Mesendoderm (in vitro differentiated cells): ENCODE measurements around the gene MFSD6.

Experiments used
- DNase-seq: peaks from one replicate; pipeline ENCODE4 v3.0.0; 2013
- H2AK5ac ChIP-seq: 2 replicates; pipeline ENCODE4 v1.6.1; 2013; ENCODE audit warnings: low read length, inconsistent platforms
- H2BK120ac ChIP-seq: 2 replicates; pipeline ENCODE4 v1.6.1; 2013; ENCODE audit warnings: low read depth, mild to moderate bottlenecking, low read length, moderate library complexity, mixed read lengths
- H2BK15ac ChIP-seq: replicated peaks from 2 replicates; pipeline ENCODE4 v1.6.1; 2013; ENCODE audit warnings: low read depth, mild to moderate bottlenecking, moderate library complexity
- H2BK5ac ChIP-seq: 2 replicates; pipeline ENCODE4 v1.6.1; 2013; ENCODE audit warnings: low read length, inconsistent platforms
- H3K18ac ChIP-seq: 2 replicates; pipeline ENCODE4 v1.6.1; 2013; ENCODE audit warnings: mild to moderate bottlenecking, low read length, mixed read lengths
- H3K23ac ChIP-seq: one replicate; pipeline ENCODE4 v1.6.1; 2013; ENCODE audit warnings: low read length
- H3K27ac ChIP-seq: 2 replicates; pipeline ENCODE4 v1.5.1; 2013; ENCODE audit warnings: low read depth, mild to moderate bottlenecking, inconsistent platforms, low read length, moderate library complexity
- H3K27me3 ChIP-seq: 2 replicates; pipeline ENCODE4 v1.6.1; 2013; ENCODE audit warnings: low read length, control low read depth, mild to moderate bottlenecking, inconsistent platforms; ENCODE audit not compliant: insufficient read depth, poor library complexity
- H3K36me3 ChIP-seq: 2 replicates; pipeline ENCODE4 v1.6.1; 2013; ENCODE audit warnings: low read length, inconsistent platforms; ENCODE audit not compliant: control insufficient read depth, insufficient read depth
- H3K4ac ChIP-seq: one replicate; pipeline ENCODE4 v1.6.1; 2013; ENCODE audit warnings: low read depth, mild to moderate bottlenecking, low read length, moderate library complexity
- H3K4me1 ChIP-seq: 2 replicates; pipeline ENCODE4 v1.6.1; 2013; ENCODE audit warnings: low read depth, low read length, inconsistent platforms; ENCODE audit not compliant: control insufficient read depth
- H3K4me2 ChIP-seq: 2 replicates; pipeline ENCODE4 v1.6.1; 2013; ENCODE audit warnings: low read length
- H3K4me3 ChIP-seq: 2 replicates; pipeline ENCODE4 v1.5.1; 2013; ENCODE audit warnings: mild to moderate bottlenecking, low read length
- H3K56ac ChIP-seq: one replicate; pipeline ENCODE4 v1.6.1; 2013; ENCODE audit warnings: low read length
- H3K79me1 ChIP-seq: 2 replicates; pipeline ENCODE4 v1.6.1; 2013; ENCODE audit warnings: low read length, inconsistent platforms
- H3K79me2 ChIP-seq: 2 replicates; pipeline ENCODE4 v1.6.1; 2013; ENCODE audit warnings: mild to moderate bottlenecking, low read length; ENCODE audit not compliant: control insufficient read depth, insufficient read depth
- H3K9ac ChIP-seq: 2 replicates; pipeline ENCODE4 v1.6.1; 2013; ENCODE audit warnings: low read length, inconsistent platforms
- H4K5ac ChIP-seq: one replicate; pipeline ENCODE4 v1.6.1; 2013; ENCODE audit warnings: low read length
- H4K8ac ChIP-seq: one replicate; pipeline ENCODE4 v1.6.1; 2013; ENCODE audit warnings: low read depth, mild to moderate bottlenecking, control low read depth, low read length, moderate library complexity
- WGBS: extraction: QIAGEN DNeasy Blood & Tissue Kit; methylation state at CpG from one replicate; pipeline ENCODE4 v1.1.7; 2013; ENCODE audit warnings: low lambda C conversion rate, missing lambda C conversion rate; ENCODE audit not compliant: insufficient coverage; ENCODE audit errors: extremely low coverage; 5-methylcytosine and 5-hydroxymethylcytosine counted together

Gene MFSD6

DNA sequence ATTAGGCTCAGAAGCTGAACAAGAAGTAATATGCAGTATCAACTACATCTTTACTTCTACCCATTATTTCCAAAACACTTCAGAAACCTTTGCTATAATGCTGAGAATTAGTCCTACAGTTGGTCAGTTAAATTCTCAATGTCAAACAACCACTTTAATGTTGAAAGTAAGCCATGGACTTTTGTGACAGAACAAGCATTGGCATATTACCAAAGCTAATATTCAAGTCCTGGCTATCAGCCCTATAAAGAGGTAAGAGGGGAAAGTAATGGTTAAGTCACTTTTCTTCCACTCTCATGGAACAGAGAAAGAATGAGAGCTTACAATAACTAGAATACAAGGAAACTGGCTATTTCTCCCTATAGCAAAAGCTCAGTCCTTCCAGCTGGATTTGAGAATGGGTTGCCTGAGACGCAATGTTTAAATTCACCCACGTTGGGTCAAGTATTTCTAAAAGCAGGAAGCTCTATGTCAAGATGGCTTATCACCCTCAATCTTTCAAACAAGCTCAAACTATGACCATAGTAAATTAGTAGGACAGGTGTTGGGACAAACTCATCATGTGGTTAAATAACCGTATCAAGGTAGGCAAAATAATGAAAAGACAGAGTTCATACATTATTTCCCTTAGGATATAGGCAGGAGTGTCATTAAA lies 31.4 kb upstream of the MFSD6 start:
- H4K8ac ChIP-seq: no peak overlapping the region
- H2BK5ac ChIP-seq: no peak overlapping the region
- H4K5ac ChIP-seq: no peak overlapping the region
- H3K18ac ChIP-seq: no peak overlapping the region
- H3K23ac ChIP-seq: no peak overlapping the region
- no peak for DNase-seq
- H3K79me1 ChIP-seq: no peaks in the 10 kb centered on the region
- WGBS: no CpG with 5 or more reads among the region's 3 CpGs
- H3K4me2 ChIP-seq: no peak overlapping the region
- H3K27me3 ChIP-seq: no peaks in the 10 kb centered on the region
- H3K4ac ChIP-seq: no peak overlapping the region
- H3K56ac ChIP-seq: no peak overlapping the region
- no peaks in the 10 kb centered on the region for H3K4me1 ChIP-seq
- H2BK120ac ChIP-seq: no peak overlapping the region
- no peak overlapping the region for H2AK5ac ChIP-seq
- no peak overlapping the region for H3K27ac ChIP-seq
- no peaks in the 10 kb centered on the region for H3K79me2 ChIP-seq
- no peak overlapping the region for H2BK15ac ChIP-seq
- no peak overlapping the region for H3K9ac ChIP-seq
- no peak overlapping the region for H3K4me3 ChIP-seq
- no peaks in the 10 kb centered on the region for H3K36me3 ChIP-seq

- H3K79me2 ChIP-seq: no peaks in the 10 kb centered on the region
- no CpG with 5 or more reads among the region's 6 CpGs for WGBS
- H2BK5ac ChIP-seq: no peak overlapping the region
- no peaks in the 10 kb centered on the region for H3K4me1 ChIP-seq
- no peaks in the 10 kb centered on the region for H3K36me3 ChIP-seq
- H3K27me3 ChIP-seq: no peaks in the 10 kb centered on the region
- no peaks in the 10 kb centered on the region for H3K79me1 ChIP-seq
- no peak overlapping the region for H4K5ac ChIP-seq
- no peak overlapping the region for H3K9ac ChIP-seq
- H2BK120ac ChIP-seq: no peak overlapping the region
- no peak for DNase-seq
- H3K56ac ChIP-seq: no peak overlapping the region
- no peak overlapping the region for H2BK15ac ChIP-seq
- no peak overlapping the region for H3K23ac ChIP-seq
- H2AK5ac ChIP-seq: no peak overlapping the region
- H3K18ac ChIP-seq: no peak overlapping the region
- no peak overlapping the region for H3K4ac ChIP-seq
- H3K4me2 ChIP-seq: no peak overlapping the region
- no peak overlapping the region for H4K8ac ChIP-seq
- no peak overlapping the region for H3K27ac ChIP-seq
- no peak overlapping the region for H3K4me3 ChIP-seq
These were observed 29.3 kb upstream of the MFSD6 start for GRCh38 chr2:190378880-190379237.

DNA sequence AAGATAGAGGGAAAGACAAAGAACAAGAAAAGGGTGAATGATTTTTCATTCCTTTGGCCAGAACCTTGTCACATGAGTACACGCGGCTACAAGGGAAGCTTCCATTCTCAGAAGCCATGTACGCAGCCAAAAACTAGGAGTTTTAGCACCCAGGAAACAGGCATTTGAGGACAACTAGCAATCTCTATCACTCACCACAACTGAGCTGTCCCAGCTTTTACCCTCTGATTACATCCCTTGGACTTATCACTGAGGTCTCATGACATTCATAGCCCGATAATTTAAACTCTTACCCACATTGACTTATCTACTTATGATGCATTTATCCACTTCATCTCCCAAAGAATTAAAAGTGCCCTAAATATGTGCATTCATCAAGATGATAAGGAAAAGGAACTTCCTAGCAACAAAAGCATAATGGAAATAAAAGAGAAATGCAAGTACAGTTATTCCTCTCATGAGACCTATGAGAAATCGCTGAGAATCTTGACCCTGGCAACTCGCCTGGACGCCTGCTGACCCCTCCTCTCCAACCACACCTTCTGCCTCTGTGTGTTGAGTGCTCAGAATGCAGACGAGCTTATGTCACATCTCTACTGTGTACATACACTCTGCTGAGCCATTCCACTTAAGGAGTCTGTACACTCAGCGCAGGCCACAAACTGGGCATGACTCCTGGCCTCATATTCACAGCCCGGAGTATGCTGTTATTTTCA lies 28.7 kb upstream of the MFSD6 start:
- Histone ChIP-seq H4K5ac (no peak overlapping the region), H3K36me3 (no peaks in the 10 kb centered on the region), H3K18ac (no peak overlapping the region), H2BK120ac (no peak overlapping the region), H3K4ac (no peak overlapping the region), H3K79me1 (no peaks in the 10 kb centered on the region), H3K27ac (no peak overlapping the region), H3K79me2 (no peaks in the 10 kb centered on the region), H2BK5ac (no peak overlapping the region), H3K4me2 (no peak overlapping the region), H3K9ac (no peak overlapping the region), H3K23ac (no peak overlapping the region), H3K56ac (no peak overlapping the region), H3K4me3 (no peak overlapping the region), H3K4me1 (no peaks in the 10 kb centered on the region), H2AK5ac (no peak overlapping the region), H2BK15ac (no peak overlapping the region), H3K27me3 (no peaks in the 10 kb centered on the region), H4K8ac (no peak overlapping the region)
- no peak for DNase-seq
- WGBS: no CpG with 5 or more reads among the region's 10 CpGs

- Histone ChIP-seq H2BK15ac (no peak overlapping the region), H3K36me3 (no peaks in the 10 kb centered on the region), H2AK5ac (no peak overlapping the region), H2BK5ac (no peak overlapping the region), H3K27ac (no peak overlapping the region), H4K5ac (no peak overlapping the region), H3K18ac (no peak overlapping the region), H3K79me1 (no peaks in the 10 kb centered on the region), H3K56ac (no peak overlapping the region), H3K79me2 (no peaks in the 10 kb centered on the region), H3K4me1 (no peaks in the 10 kb centered on the region), H4K8ac (no peak overlapping the region), H3K23ac (no peak overlapping the region), H3K4me3 (no peak overlapping the region), H3K4me2 (no peak overlapping the region), H3K9ac (no peak overlapping the region), H3K4ac (no peak overlapping the region), H2BK120ac (no peak overlapping the region), H3K27me3 (no peaks in the 10 kb centered on the region)
- WGBS: no CpG with 5 or more reads among the region's 5 CpGs
- no peak for DNase-seq
These were observed 27.2 kb upstream of the MFSD6 start for GRCh38 chr2:190380962-190381412.

DNA sequence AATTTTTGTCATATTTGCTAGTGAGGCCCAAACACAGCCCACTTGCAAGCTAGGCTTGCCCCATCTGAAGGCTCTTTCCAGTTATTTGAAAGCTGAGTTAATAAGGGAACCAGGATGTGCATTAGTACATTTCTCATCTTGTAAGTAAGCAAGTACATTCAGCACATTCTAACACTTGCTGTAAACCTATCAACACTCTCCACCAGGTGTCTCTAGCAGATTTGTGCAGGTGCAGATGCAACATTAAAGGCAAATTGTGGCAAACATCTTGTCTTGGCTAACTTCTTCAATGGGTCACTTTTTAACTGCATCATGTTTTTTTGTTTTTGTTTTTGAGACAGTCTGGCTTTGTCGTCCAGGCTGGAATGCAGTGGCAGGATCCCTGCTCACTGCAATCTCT lies 25.3 kb upstream of the MFSD6 start:
- H4K8ac ChIP-seq: no peak overlapping the region
- no peak overlapping the region for H2BK15ac ChIP-seq
- WGBS: no CpG with 5 or more reads among the region's 1 CpG
- H2BK120ac ChIP-seq: no peak overlapping the region
- H3K27ac ChIP-seq: no peak overlapping the region
- H3K36me3 ChIP-seq: no peaks in the 10 kb centered on the region
- H3K4ac ChIP-seq: no peak overlapping the region
- no peak overlapping the region for H2BK5ac ChIP-seq
- no peaks in the 10 kb centered on the region for H3K4me1 ChIP-seq
- H3K9ac ChIP-seq: no peak overlapping the region
- H3K18ac ChIP-seq: no peak overlapping the region
- no peak overlapping the region for H4K5ac ChIP-seq
- H3K23ac ChIP-seq: no peak overlapping the region
- H3K56ac ChIP-seq: no peak overlapping the region
- H3K27me3 ChIP-seq: no peaks in the 10 kb centered on the region
- no peak overlapping the region for H3K4me2 ChIP-seq
- no peaks in the 10 kb centered on the region for H3K79me2 ChIP-seq
- H2AK5ac ChIP-seq: no peak overlapping the region
- DNase-seq: peak; percentile 69
- H3K4me3 ChIP-seq: no peak overlapping the region
- no peaks in the 10 kb centered on the region for H3K79me1 ChIP-seq

DNA sequence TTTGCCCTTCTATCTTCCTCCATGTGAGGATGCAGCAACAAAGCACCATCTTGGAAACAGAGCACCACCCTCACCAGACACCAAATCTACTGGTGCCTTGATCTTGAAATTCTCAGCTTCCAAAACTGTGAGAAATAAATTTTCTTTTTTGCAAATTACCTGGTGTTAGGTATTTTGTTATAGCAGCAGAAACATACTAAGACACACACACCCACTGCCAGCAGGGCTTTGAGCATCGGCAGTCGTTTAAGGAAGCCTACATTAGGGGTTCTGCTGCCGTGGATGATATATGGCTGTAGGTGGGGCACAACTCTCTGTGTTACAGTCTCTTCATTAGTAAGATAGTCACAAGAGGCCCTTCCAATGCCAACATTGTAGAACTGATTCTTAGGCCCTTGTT lies 20.7 kb upstream of the MFSD6 start:
- no peak overlapping the region for H3K23ac ChIP-seq
- H3K27ac ChIP-seq: no peak overlapping the region
- no peak overlapping the region for H3K56ac ChIP-seq
- no peaks in the 10 kb centered on the region for H3K4me1 ChIP-seq
- H3K79me1 ChIP-seq: no peaks in the 10 kb centered on the region
- no peak overlapping the region for H3K9ac ChIP-seq
- no peaks in the 10 kb centered on the region for H3K79me2 ChIP-seq
- H4K5ac ChIP-seq: no peak overlapping the region
- no peak for DNase-seq
- no CpG with 5 or more reads among the region's 3 CpGs for WGBS
- H3K4ac ChIP-seq: no peak overlapping the region
- no peak overlapping the region for H2BK5ac ChIP-seq
- no peak overlapping the region for H4K8ac ChIP-seq
- H2BK120ac ChIP-seq: no peak overlapping the region
- H3K4me2 ChIP-seq: no peak overlapping the region
- H3K36me3 ChIP-seq: no peaks in the 10 kb centered on the region
- H3K27me3 ChIP-seq: no peaks in the 10 kb centered on the region
- no peak overlapping the region for H3K18ac ChIP-seq
- no peak overlapping the region for H2BK15ac ChIP-seq
- H3K4me3 ChIP-seq: no peak overlapping the region
- H2AK5ac ChIP-seq: no peak overlapping the region
